Neuronal stem cell (in vitro differentiated cells): Measurements from ENCODE around the gene ZNF865.
"Not testable (repeated sequence)": the region's sequence is repeated elsewhere in the genome, so short reads cannot be mapped to it uniquely, and the experiment has no call there.

Experiments used
- DNase-seq: peaks from one replicate; pipeline ENCODE4 v3.0.0-alpha.2; 2013; ENCODE audit warnings: low spot score
- H2AFZ ChIP-seq: one replicate; pipeline ENCODE4 v1.6.1; 2013; ENCODE audit warnings: mild to moderate bottlenecking, low read length, inconsistent platforms
- H2AK5ac ChIP-seq: 2 replicates; pipeline ENCODE4 v1.6.1; 2013; ENCODE audit warnings: low read depth, mild to moderate bottlenecking, inconsistent platforms, low read length, moderate library complexity, mixed read lengths
- H2BK120ac ChIP-seq: 2 replicates; pipeline ENCODE4 v1.6.1; 2013; ENCODE audit warnings: low read depth, mild to moderate bottlenecking, inconsistent platforms, low read length, moderate library complexity, mixed read lengths
- H2BK12ac ChIP-seq: one replicate; pipeline ENCODE4 v1.6.1; 2013; ENCODE audit warnings: low read length, inconsistent platforms
- H2BK15ac ChIP-seq: 2 replicates; pipeline ENCODE4 v1.6.1; 2013; ENCODE audit warnings: mild to moderate bottlenecking, low read length, inconsistent platforms, mixed read lengths
- H2BK5ac ChIP-seq: one replicate; pipeline ENCODE4 v1.6.1; 2013; ENCODE audit warnings: inconsistent platforms, mild to moderate bottlenecking, low read length, moderate library complexity
- H3K14ac ChIP-seq: one replicate; pipeline ENCODE4 v1.6.1; 2013; ENCODE audit warnings: low read length, inconsistent platforms
- H3K18ac ChIP-seq: 2 replicates; pipeline ENCODE4 v1.6.1; 2013; ENCODE audit warnings: low read length, inconsistent platforms
- H3K23ac ChIP-seq: 2 replicates; pipeline ENCODE4 v1.6.1; 2013; ENCODE audit warnings: low read depth, mild to moderate bottlenecking, mixed read lengths, low read length, inconsistent platforms; ENCODE audit not compliant: poor library complexity
- H3K27ac ChIP-seq: replicated peaks from 3 replicates; pipeline ENCODE4 v1.5.1; 2013; ENCODE audit warnings: low read length, inconsistent platforms
- H3K27me3 ChIP-seq, 3 experiments: 2 replicates each; pipeline ENCODE4 v1.6.1; 2013; ENCODE audit warnings: low read length in 3 of 3, mild to moderate bottlenecking in 2 of 3, inconsistent platforms in 1 of 3, low read depth in 1 of 3, mixed read lengths in 1 of 3, moderate library complexity in 1 of 3; ENCODE audit not compliant: control insufficient read depth in 3 of 3, insufficient read depth in 3 of 3
- H3K36me3 ChIP-seq, 2 donors: replicated peaks in 1 of 2; 2 replicates each; pipeline ENCODE4 v1.6.1; 2013; ENCODE audit warnings: low read length in 2 of 2; ENCODE audit not compliant: control insufficient read depth in 2 of 2, insufficient read depth in 2 of 2
- H3K4ac ChIP-seq: 2 replicates; pipeline ENCODE4 v1.6.1; 2013; ENCODE audit warnings: inconsistent platforms, mild to moderate bottlenecking, low read length, moderate library complexity
- H3K4me1 ChIP-seq, 2 donors: 1 replicate in 1 of 2; 2 replicates in 1 of 2; pipeline ENCODE4 v1.6.1; 2013; ENCODE audit warnings: low read length in 2 of 2, low read depth in 1 of 2; ENCODE audit not compliant: control insufficient read depth in 2 of 2, insufficient read depth in 1 of 2
- H3K4me2 ChIP-seq: one replicate; pipeline ENCODE4 v1.6.1; 2013; ENCODE audit warnings: mild to moderate bottlenecking, low read length, inconsistent platforms; ENCODE audit not compliant: insufficient read depth, poor library complexity, severe bottlenecking
- H3K4me3 ChIP-seq, 2 donors: 2 replicates each; pipeline ENCODE4 v1.5.1; 2013; ENCODE audit warnings: low read length in 2 of 2, mild to moderate bottlenecking in 2 of 2, inconsistent platforms in 1 of 2, moderate library complexity in 1 of 2
- H3K79me1 ChIP-seq: one replicate; pipeline ENCODE4 v1.6.1; 2013; ENCODE audit warnings: low read depth, mild to moderate bottlenecking, inconsistent platforms, low read length, moderate library complexity
- H3K9ac ChIP-seq: one replicate; pipeline ENCODE4 v1.6.1; 2013; ENCODE audit warnings: mild to moderate bottlenecking, low read depth, low read length, inconsistent platforms; ENCODE audit not compliant: poor library complexity
- H3K9me3 ChIP-seq, 2 donors: replicated peaks in 1 of 2; 2 replicates each; pipeline versions ENCODE3 to v1.6.1; 2013; ENCODE audit warnings: low read length in 2 of 2, mild to moderate bottlenecking in 2 of 2, inconsistent platforms in 1 of 2, low read depth in 1 of 2, mixed read lengths in 1 of 2, moderate library complexity in 1 of 2; ENCODE audit not compliant: control insufficient read depth in 2 of 2, insufficient read depth in 1 of 2
- H4K8ac ChIP-seq: one replicate; pipeline ENCODE4 v1.6.1; 2013; ENCODE audit warnings: low read depth, mild to moderate bottlenecking, inconsistent platforms, low read length, moderate library complexity
- H4K91ac ChIP-seq: one replicate; pipeline ENCODE4 v1.6.1; 2013; ENCODE audit warnings: low read length, low read depth, mild to moderate bottlenecking, inconsistent platforms; ENCODE audit not compliant: poor library complexity
- WGBS, 2 donors: extraction: QIAGEN DNeasy Blood & Tissue Kit; methylation state at CpG; one replicate each; pipeline ENCODE4 v1.1.7; 2013; ENCODE audit warnings: missing lambda C conversion rate in 2 of 2, mixed read lengths in 1 of 2; ENCODE audit not compliant: insufficient read length in 2 of 2, insufficient replicate concordance in 1 of 2; ENCODE audit errors: extremely low coverage in 2 of 2; 5-methylcytosine and 5-hydroxymethylcytosine counted together

The ZNF865 gene

GRCh38 chr19:55580628-55581144 lies 24.8 kb upstream of the ZNF865 start, which contains the start of gene ZNF579:
ZNF579 (minus strand) TSS chr19:55580848; CDS start chr19:55579639, 1,209 bp downstream.
- H4K8ac ChIP-seq: no peak within 1 kb of the TSS
- no peak within 1 kb of the TSS for H2BK12ac ChIP-seq
- peak within 1 kb of the TSS; percentile 98 for H3K23ac ChIP-seq
- H3K18ac ChIP-seq: peak within 1 kb of the TSS; percentile 100
- peaks cover 4 to 5% of the 10 kb centered on the region in 2 donors for H3K4me1 ChIP-seq
- peak within 1 kb of the TSS; percentile 92 for H2BK15ac ChIP-seq
- peaks cover 14% of the 10 kb centered on the region for H3K79me1 ChIP-seq
- peak; percentile 77 for DNase-seq
- peak within 1 kb of the TSS; percentile 92 for H3K27ac ChIP-seq
- no peaks in the 10 kb centered on the region for H3K27me3 ChIP-seq
- peaks cover 18% of the 10 kb centered on the region in 2 donors for H3K36me3 ChIP-seq
- peak within 1 kb of the TSS; percentile 86 for H2AFZ ChIP-seq
- H3K4me3 ChIP-seq: peak within 1 kb of the TSS; percentile 93 to 99
- WGBS, 2 donors: no CpG with 5 or more reads among the region's 24 CpGs
- peak within 1 kb of the TSS; percentile 94 for H2BK120ac ChIP-seq
- H3K14ac ChIP-seq: peak within 1 kb of the TSS; percentile 82
- peak within 1 kb of the TSS; percentile 87 for H3K4me2 ChIP-seq
- peak within 1 kb of the TSS; percentile 53 for H4K91ac ChIP-seq
- no peaks in the 10 kb centered on the region for H3K9me3 ChIP-seq
- H3K9ac ChIP-seq: peak within 1 kb of the TSS; percentile 97
- peak within 1 kb of the TSS; percentile 99 for H2BK5ac ChIP-seq
- H2AK5ac ChIP-seq: peak within 1 kb of the TSS; percentile 99
- peak within 1 kb of the TSS; percentile 99 for H3K4ac ChIP-seq

GRCh38 chr19:55581145-55581822 lies 24.2 kb upstream of the ZNF865 start:
- H3K9ac ChIP-seq: no peak overlapping the region
- H3K4me3 ChIP-seq: peak overlapping the region; percentile 93 to 99
- H2BK120ac ChIP-seq: no peak overlapping the region
- H2AK5ac ChIP-seq: no peak overlapping the region
- H3K27me3 ChIP-seq: no peaks in the 10 kb centered on the region
- H3K23ac ChIP-seq: no peak overlapping the region
- H2BK15ac ChIP-seq: no peak overlapping the region
- peak overlapping the region; percentile 86 for H2AFZ ChIP-seq
- H3K4me2 ChIP-seq: peak overlapping the region; percentile 15
- H3K4me1 ChIP-seq: peaks cover 8 to 9% of the 10 kb centered on the region in 2 donors
- H3K36me3 ChIP-seq: peaks cover 14 to 15% of the 10 kb centered on the region in 2 donors
- DNase-seq: no peak
- no CpG with 5 or more reads among the region's 12 CpGs for WGBS, 2 donors
- H2BK12ac ChIP-seq: no peak overlapping the region
- H3K9me3 ChIP-seq: no peaks in the 10 kb centered on the region
- H4K8ac ChIP-seq: no peak overlapping the region
- peak overlapping the region; percentile 53 for H3K18ac ChIP-seq
- peaks cover 14% of the 10 kb centered on the region for H3K79me1 ChIP-seq
- no peak overlapping the region for H2BK5ac ChIP-seq
- no peak overlapping the region for H4K91ac ChIP-seq
- H3K14ac ChIP-seq: no peak overlapping the region
- no peak overlapping the region for H3K4ac ChIP-seq
- H3K27ac ChIP-seq: peak overlapping the region; percentile 18

- Histone ChIP-seq H3K23ac (no peak overlapping the region), H3K9me3 (no peaks in the 10 kb centered on the region), H4K8ac (no peak overlapping the region), H3K4me2 (no peak overlapping the region), H3K4me1 (peaks cover 12 to 13% of the 10 kb centered on the region in 2 donors), H2AFZ (no peak overlapping the region), H3K36me3 (peaks cover 10 to 13% of the 10 kb centered on the region in 2 donors), H3K79me1 (peaks cover 14% of the 10 kb centered on the region), H3K4ac (no peak overlapping the region), H3K18ac (no peak overlapping the region), H2BK120ac (no peak overlapping the region), H3K14ac (no peak overlapping the region), H2AK5ac (no peak overlapping the region), H2BK15ac (no peak overlapping the region), H3K27me3 (no peaks in the 10 kb centered on the region), H2BK12ac (no peak overlapping the region), H4K91ac (no peak overlapping the region), H3K27ac (no peak overlapping the region), H2BK5ac (no peak overlapping the region), H3K9ac (no peak overlapping the region), H3K4me3 (no peak overlapping the region)
- WGBS, 2 donors: no CpG with 5 or more reads among the region's 6 CpGs
- DNase-seq: no peak
These were observed 23.6 kb upstream of the ZNF865 start for GRCh38 chr19:55581823-55582223.

DNA sequence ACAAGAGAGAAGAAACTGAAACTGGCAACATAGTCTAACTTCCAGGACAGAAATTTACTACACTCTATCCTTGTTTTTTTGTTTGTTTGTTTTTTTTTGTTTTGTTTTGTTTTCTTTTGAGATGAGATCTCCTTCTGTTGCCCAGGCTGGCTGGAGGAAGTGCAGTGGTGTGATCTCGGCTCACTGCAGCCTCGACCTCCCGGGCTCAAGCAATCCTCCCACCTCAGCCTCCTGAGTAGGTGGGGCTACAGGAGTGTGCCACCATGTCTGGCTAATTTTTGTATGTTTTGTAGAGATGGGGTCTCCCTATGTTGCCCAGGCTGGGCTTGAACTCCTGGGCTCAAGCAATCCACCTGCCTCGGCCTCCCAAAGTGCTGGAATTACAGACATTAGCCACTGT lies 23.2 kb upstream of the ZNF865 start:
- H3K4me1 ChIP-seq: peaks cover 12 to 17% of the 10 kb centered on the region in 2 donors
- H3K4ac ChIP-seq, H4K8ac ChIP-seq, H2BK12ac ChIP-seq, H3K9me3 ChIP-seq, H2BK5ac ChIP-seq, H3K23ac ChIP-seq, H3K27ac ChIP-seq, H2BK15ac ChIP-seq, H4K91ac ChIP-seq, DNase-seq, H2AK5ac ChIP-seq, H3K36me3 ChIP-seq, H3K27me3 ChIP-seq, H3K4me3 ChIP-seq, H3K18ac ChIP-seq, H3K14ac ChIP-seq, H3K9ac ChIP-seq, H2AFZ ChIP-seq, H3K4me2 ChIP-seq, H2BK120ac ChIP-seq: not testable (repeated sequence)
- peaks cover 14% of the 10 kb centered on the region for H3K79me1 ChIP-seq
- no CpG with 5 or more reads among the region's 4 CpGs for WGBS, 2 donors
